Left lung (tissue), 10 donors: ENCODE results near the gene KLRC3. TPM values are rescaled to one million over a fixed set of nuclear protein-coding genes. Genes with fewer than 3 reads are reported as not detected.
A peak's percentile ranks its signal among the peaks of the same experiment; 100 is the strongest.

Source experiments
- ATAC-seq: fragments of 200-7000 bp; cut with Tn5 transposase; one replicate; pipeline ENCODE4 v1.9.1; 2020; ENCODE audit warnings: moderate library complexity
- DNase-seq, 4 donors: peaks; one replicate each; pipeline ENCODE4 v3.0.0-alpha.2; 2013 to 2020
- H3K27ac ChIP-seq, 2 donors: fragments of 200-600 bp; sonication (generic) in 1 of 2; one replicate each; pipeline versions ENCODE4 v1.5.0 to v1.8.0; 2020 to 2021
- H3K27me3 ChIP-seq, 2 donors: fragments of 200-600 bp; sonication (generic) in 1 of 2; one replicate each; pipeline versions ENCODE4 v1.5.0 to v1.8.0; 2020 to 2021
- H3K36me3 ChIP-seq, 2 donors: fragments of 200-600 bp; sonication (generic) in 1 of 2; one replicate each; pipeline versions ENCODE4 v1.5.0 to v1.8.0; 2020 to 2021
- H3K4me1 ChIP-seq, 2 donors: fragments of 200-600 bp; one replicate each; pipeline ENCODE4 v1.8.0; 2021
- H3K4me3 ChIP-seq, 2 donors: fragments of 200-600 bp; sonication (generic) in 1 of 2; one replicate each; pipeline versions ENCODE4 v1.5.0 to v1.8.0; 2020 to 2021; ENCODE audit warnings: mild to moderate bottlenecking in 1 of 2
- H3K9me3 ChIP-seq, 2 donors: fragments of 200-600 bp; sonication (generic) in 1 of 2; one replicate each; pipeline versions ENCODE4 v1.5.0 to v1.8.0; 2020 to 2021
- intact Hi-C, 2 donors: fragments of 100-400 bp; cut with DNase I; formaldehyde crosslinking; loops; one replicate each; pipeline versions ENCODE4 v1.11.2 to v1.14.2; 2022
- polyA plus RNA-seq, 6 donors: library from polyadenylated mRNA; unstranded; fragments of 120-200 nt; gene quantifications; one replicate each; pipeline ENCODE4 v1.2.1, GENCODE V29; 2013; ENCODE audit not compliant: insufficient read length in 6 of 6
- total RNA-seq, 2 donors: library from RNA; stranded (reverse); fragmentation: NEBNext Ultra II Directional; extraction: Animal tissue kit (Norgen Biotek cat#: 25700); gene quantifications; one replicate each; pipeline ENCODE4 v1.2.1, GENCODE V29; 2021
- TF ChIP-seq, protein P1 (sequence below), 2 donors: fragments of 200-600 bp; sonication (generic) in 1 of 2; IDR thresholded peaks; one replicate each; pipeline versions ENCODE4 v1.5.0 to v1.8.0; 2021; ENCODE audit warnings: antibody characterized with exemption in 2 of 2
- donor health status: DM: no; HTN: yes; CAD: no.
- donor health status: DM: no; HTN: no; CAD: no.

The KLRC3 gene
- total and polyA plus RNA-seq, 8 donors: 0.25 to 0.41 (median 0.32) TPM; not detected in 5

DNA sequence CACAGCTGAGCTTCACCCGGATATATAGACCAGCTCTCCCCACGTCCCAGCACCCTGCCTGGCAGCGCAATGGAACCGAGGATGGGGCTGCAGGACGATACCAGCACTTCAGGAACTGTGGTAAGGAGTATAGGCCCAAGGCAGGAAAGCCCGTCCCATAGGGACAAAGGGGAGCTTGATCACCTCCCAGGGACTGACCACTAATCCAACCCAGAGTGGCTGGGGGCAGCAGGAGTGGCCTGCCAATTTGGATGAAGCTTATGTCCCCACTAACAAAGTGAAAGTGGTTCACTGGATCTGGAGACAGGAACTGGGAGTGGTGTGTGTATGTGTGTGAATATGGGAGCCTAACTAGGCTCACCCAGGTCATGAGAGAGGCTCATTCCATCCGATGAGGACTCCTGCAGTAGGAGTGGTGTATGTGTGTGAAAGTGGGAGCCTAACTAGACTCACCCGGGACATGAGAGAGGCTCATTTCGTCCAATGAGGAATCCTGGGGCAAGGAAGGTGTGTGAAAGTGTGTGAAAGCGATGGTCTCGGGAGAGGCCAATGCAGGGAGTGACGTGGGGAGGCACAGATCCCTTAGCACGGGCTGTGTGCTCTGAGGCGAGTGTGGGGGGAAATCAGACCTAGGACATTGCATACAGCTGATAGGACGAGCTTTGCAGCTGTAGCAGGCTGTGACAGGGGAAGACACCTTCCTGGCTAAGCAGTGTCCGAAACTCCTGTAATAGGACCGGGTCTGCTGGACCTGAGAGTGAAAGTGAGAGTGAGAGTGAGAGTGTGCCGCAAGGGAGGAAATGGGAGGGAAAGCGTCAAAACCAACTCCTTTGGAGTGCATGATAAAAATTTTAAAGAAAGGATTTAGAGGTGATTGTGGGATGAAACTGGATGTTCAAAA is 56.2 kb downstream of the KLRC3 start:
- intact Hi-C loops: no loop called here
- H3K9me3 ChIP-seq: peaks cover 0 to 5% of the 10 kb centered on the region in 2 donors
- ATAC-seq (peak; percentile 65), DNase-seq (peak in 3 of 4 donors; percentile 51 to 63 (median 60))
- no peaks in the 10 kb centered on the region for H3K36me3 ChIP-seq
- peak overlapping the region; percentile 92 to 99 for H3K27ac ChIP-seq
- peak overlapping the region; percentile 52 to 68 for H3K4me3 ChIP-seq
- peaks cover 17 to 33% of the 10 kb centered on the region in 2 donors for H3K4me1 ChIP-seq
- TF ChIP-seq, protein P1, sequence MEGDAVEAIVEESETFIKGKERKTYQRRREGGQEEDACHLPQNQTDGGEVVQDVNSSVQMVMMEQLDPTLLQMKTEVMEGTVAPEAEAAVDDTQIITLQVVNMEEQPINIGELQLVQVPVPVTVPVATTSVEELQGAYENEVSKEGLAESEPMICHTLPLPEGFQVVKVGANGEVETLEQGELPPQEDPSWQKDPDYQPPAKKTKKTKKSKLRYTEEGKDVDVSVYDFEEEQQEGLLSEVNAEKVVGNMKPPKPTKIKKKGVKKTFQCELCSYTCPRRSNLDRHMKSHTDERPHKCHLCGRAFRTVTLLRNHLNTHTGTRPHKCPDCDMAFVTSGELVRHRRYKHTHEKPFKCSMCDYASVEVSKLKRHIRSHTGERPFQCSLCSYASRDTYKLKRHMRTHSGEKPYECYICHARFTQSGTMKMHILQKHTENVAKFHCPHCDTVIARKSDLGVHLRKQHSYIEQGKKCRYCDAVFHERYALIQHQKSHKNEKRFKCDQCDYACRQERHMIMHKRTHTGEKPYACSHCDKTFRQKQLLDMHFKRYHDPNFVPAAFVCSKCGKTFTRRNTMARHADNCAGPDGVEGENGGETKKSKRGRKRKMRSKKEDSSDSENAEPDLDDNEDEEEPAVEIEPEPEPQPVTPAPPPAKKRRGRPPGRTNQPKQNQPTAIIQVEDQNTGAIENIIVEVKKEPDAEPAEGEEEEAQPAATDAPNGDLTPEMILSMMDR (IDR thresholded peaks at IDR 0.05): no peak
- no peaks in the 10 kb centered on the region for H3K27me3 ChIP-seq

DNA sequence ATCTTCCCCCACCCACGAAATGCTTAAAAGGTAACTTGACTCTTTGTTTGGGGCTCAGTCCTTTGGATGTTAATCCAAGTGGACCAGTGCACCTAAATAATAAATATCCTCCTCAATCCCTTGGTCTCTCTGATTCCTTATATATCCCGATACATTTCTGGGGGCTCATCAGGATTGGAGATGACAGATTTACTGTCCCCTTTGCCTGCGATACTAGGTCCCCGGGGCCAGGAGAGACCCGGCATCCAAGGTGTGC is 56.8 kb downstream of the KLRC3 start:
- H3K36me3 ChIP-seq: no peaks in the 10 kb centered on the region
- intact Hi-C loops: no loop called here
- TF ChIP-seq, protein P1 (IDR thresholded peaks at IDR 0.05): no peak
- no peak for ATAC-seq
- H3K27me3 ChIP-seq: no peaks in the 10 kb centered on the region
- peaks cover 17 to 33% of the 10 kb centered on the region in 2 donors for H3K4me1 ChIP-seq
- no peak for DNase-seq
- H3K9me3 ChIP-seq: peaks cover 0 to 5% of the 10 kb centered on the region in 2 donors
- no peak overlapping the region for H3K4me3 ChIP-seq
- H3K27ac ChIP-seq: peak overlapping the region; percentile 92 to 99

DNA sequence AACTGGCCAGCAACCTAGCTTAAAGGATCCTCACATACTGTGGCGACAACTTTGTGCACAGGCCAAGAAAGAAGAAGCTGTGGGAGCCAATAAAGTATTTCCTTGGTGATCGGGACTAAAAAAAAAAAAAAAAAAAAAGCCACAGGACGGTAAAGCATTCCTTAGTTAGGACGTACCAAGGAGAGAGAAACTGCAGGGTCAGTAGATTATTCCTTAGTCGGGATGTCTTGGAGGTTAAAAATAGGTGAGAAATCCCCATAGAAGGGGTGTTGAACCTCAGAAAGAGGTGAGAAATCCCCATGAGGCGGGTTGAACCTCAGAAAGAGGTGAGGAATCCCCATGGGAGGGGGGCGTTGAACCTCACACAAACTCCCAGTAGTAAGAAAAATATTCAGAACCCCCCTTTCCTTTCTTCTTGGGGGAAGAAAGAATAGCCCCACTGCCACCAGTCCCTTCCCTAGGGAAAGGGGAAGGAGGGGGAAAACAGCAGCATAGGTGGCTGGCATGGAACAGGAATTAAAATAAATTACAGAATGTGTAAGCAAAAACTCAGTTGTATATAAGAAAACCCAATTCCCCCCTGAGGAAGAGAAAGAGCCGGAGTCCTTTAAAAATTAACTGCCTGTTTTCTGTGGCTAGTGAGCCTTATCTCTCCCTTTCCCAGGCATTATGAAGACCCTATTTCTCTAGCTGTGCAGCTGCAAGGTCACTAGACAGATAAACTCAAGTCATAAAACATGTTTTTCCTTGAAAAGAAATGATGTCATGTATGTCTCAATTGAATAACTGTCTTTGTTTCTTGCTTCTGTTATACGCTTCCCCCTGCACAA is 57.4 kb downstream of the KLRC3 start:
- intact Hi-C loops: no loop called here
- DNase-seq: no peak
- TF ChIP-seq, protein P1 (IDR thresholded peaks at IDR 0.05): no peak
- H3K27ac ChIP-seq: peak overlapping the region; percentile 92 to 99
- peaks cover 0 to 5% of the 10 kb centered on the region in 2 donors for H3K9me3 ChIP-seq
- no peak for ATAC-seq
- H3K36me3 ChIP-seq: no peaks in the 10 kb centered on the region
- no peak overlapping the region for H3K4me3 ChIP-seq
- H3K27me3 ChIP-seq: no peaks in the 10 kb centered on the region
- peaks cover 17 to 33% of the 10 kb centered on the region in 2 donors for H3K4me1 ChIP-seq

DNA sequence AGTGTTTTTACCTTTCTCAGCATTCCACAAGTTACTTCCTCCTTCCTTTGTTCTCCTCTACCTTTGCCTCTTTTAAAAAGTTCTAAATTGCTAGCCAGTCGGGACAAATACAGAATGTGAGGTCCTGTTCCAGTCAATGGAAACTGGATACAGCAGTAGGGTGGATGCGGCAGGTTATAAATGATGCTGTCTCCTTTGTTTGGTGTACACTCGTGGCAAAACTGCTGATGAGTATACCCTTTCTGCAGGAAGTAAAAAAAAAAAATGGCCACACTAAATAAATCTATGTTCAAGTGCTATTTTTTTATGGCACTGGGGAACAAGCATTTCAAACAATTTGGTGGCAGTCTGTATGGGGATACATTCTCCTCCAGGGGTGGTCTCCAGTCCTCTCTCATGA is 58.1 kb downstream of the KLRC3 start:
- intact Hi-C loops: no loop called here

More for the DNA sequence above, 58.1 kb downstream of the KLRC3 start:
- Histone ChIP-seq H3K27me3 (no peaks in the 10 kb centered on the region), H3K9me3 (peaks cover 0 to under 1% of the 10 kb centered on the region in 2 donors), H3K27ac (peak overlapping the region; percentile 37 to 92), H3K4me3 (no peak overlapping the region), H3K36me3 (no peaks in the 10 kb centered on the region), H3K4me1 (peaks cover 17 to 33% of the 10 kb centered on the region in 2 donors)
- TF ChIP-seq, protein P1 (IDR thresholded peaks at IDR 0.05): no peak
- DNase-seq: no peak
- ATAC-seq: no peak

Other genes starting within 250 kb of the KLRC3 start
- 10 to 100 TPM; 52.2 to 63.6 TPM for gene OLR1, start 248.5 kb downstream of the KLRC3 start, total RNA-seq
- 1 to 10 TPM in 3 of 6 donors, under 1 TPM in 3; 0.70 to 1.2 (median 0.92) TPM for gene OLR1, start 248.5 kb downstream of the KLRC3 start, polyA plus RNA-seq
- gene TMEM52B, start 241.6 kb downstream of the KLRC3 start, total RNA-seq: 1 to 10 TPM; 1.9 to 2.0 TPM
- 1 to 10 TPM in 1 of 6 donors, under 1 TPM in 5; 0.31 to 1.2 (median 0.50) TPM for gene TMEM52B, start 241.6 kb downstream of the KLRC3 start, polyA plus RNA-seq
- 10 to 100 TPM; 49.0 to 68.4 TPM for gene GABARAPL1, start 207.7 kb downstream of the KLRC3 start, total RNA-seq
- 10 to 100 TPM; 38.6 to 54.6 (median 47.7) TPM for gene GABARAPL1, start 207.7 kb downstream of the KLRC3 start, polyA plus RNA-seq
- 1 to 10 TPM; 4.6 to 9.0 TPM for gene KLRD1, start 112.7 kb downstream of the KLRC3 start, total RNA-seq
- 1 to 10 TPM in 5 of 6 donors, under 1 TPM in 1; 0.53 to 2.1 (median 1.7) TPM for gene KLRD1, start 112.7 kb downstream of the KLRC3 start, polyA plus RNA-seq
- gene KLRK1, start 30.6 kb downstream of the KLRC3 start, total RNA-seq: 1 to 10 TPM; 2.6 to 4.9 TPM
- gene KLRK1, start 30.6 kb downstream of the KLRC3 start, polyA plus RNA-seq: 1 to 10 TPM in 5 of 6 donors, under 1 TPM in 1; 0.70 to 2.3 (median 1.7) TPM
- 1 to 10 TPM in 1 of 2 donors, under 1 TPM in 1; 0.38 to 1.3 TPM for gene KLRC4, start 10.8 kb downstream of the KLRC3 start, total RNA-seq
- gene KLRC4, start 10.8 kb downstream of the KLRC3 start, polyA plus RNA-seq: under 1 TPM in 4 of 6 donors, not detected in 2; 0.21 to 0.54 (median 0.32) TPM
- under 1 TPM in 1 of 2 donors, not detected in 1; 0.79 TPM for gene KLRC2, start 15.4 kb upstream of the KLRC3 start, total RNA-seq
- under 1 TPM in 5 of 6 donors, not detected in 1; 0.38 to 0.77 (median 0.54) TPM for gene KLRC2, start 15.4 kb upstream of the KLRC3 start, polyA plus RNA-seq
- 1 to 10 TPM in 1 of 2 donors, under 1 TPM in 1; 0.58 to 1.3 TPM for gene KLRC1, start 32.8 kb upstream of the KLRC3 start, total RNA-seq
- gene KLRC1, start 32.8 kb upstream of the KLRC3 start, polyA plus RNA-seq: 1 to 10 TPM in 2 of 6 donors, under 1 TPM in 4; 0.40 to 1.7 (median 0.65) TPM
- gene EIF2S3B, start 85.3 kb upstream of the KLRC3 start, total RNA-seq: 1 to 10 TPM in 1 of 2 donors, not detected in 1; 2.2 TPM
- 10 to 100 TPM in 2 of 6 donors, 1 to 10 TPM in 4; 1.8 to 13.8 (median 6.0) TPM for gene EIF2S3B, start 85.3 kb upstream of the KLRC3 start, polyA plus RNA-seq
- gene MAGOHB, start 193.0 kb upstream of the KLRC3 start, total RNA-seq: 10 to 100 TPM; 23.6 to 32.5 TPM
- 10 to 100 TPM; 36.5 to 45.2 (median 40.4) TPM for gene MAGOHB, start 193.0 kb upstream of the KLRC3 start, polyA plus RNA-seq